ENCODE measurements around the gene DSN1.

GRCh38 chr20:36785308-36785707 is 11.7 kb upstream of the DSN1 start:
- TF ChIP-seq CTCF (IDR thresholded peaks at IDR 0.05 in 2 of 3, conservative IDR thresholded peaks at IDR 0.05 in 1 of 3; ENCODE audit: control insufficient read depth in 2 of 3, extremely low read depth in 1 of 3, insufficient read depth in 1 of 3, low read depth in 3 of 3, low read length in 3 of 3) (no peak), POLR2AphosphoS5 (IDR thresholded peaks at IDR 0.05; ENCODE audit: low read length) (no peak), BRCA1 (IDR thresholded peaks at IDR 0.05; ENCODE audit: low read depth, low read length) (no peak), MXI1 (IDR thresholded peaks at IDR 0.05; ENCODE audit: low read depth, low read length) (no peak), E2F8 (IDR thresholded peaks at IDR 0.05; ENCODE audit: low read depth, partially characterized antibody) (no peak), MAX (IDR thresholded peaks at IDR 0.05; ENCODE audit: low read depth, low read length) (no peak), RAD21 (IDR thresholded peaks at IDR 0.05; ENCODE audit: insufficient read depth, low read depth, low read length) (no peak), ZBTB11 (CRISPR knock-in tag; IDR thresholded peaks at IDR 0.05) (no peak), EZH2 (IDR thresholded peaks at IDR 0.05; ENCODE audit: borderline replicate concordance, control insufficient read depth, low read depth, low read length) (no peak), NR2C2 (IDR thresholded peaks at IDR 0.05; ENCODE audit: borderline replicate concordance, control insufficient read depth, insufficient read length, low read depth) (no peak), ZBTB33 (IDR thresholded peaks at IDR 0.05) (no peak), ATF3 (IDR thresholded peaks at IDR 0.05; ENCODE audit: borderline replicate concordance, extremely low read depth, low read depth, low read length) (no peak), KAT2A (conservative IDR thresholded peaks at IDR 0.05; ENCODE audit: control insufficient read depth, low read depth, low read length) (no peak)
